Measurements from ENCODE around the gene MAGI2. TPM values are rescaled to one million over a fixed set of nuclear protein-coding genes. Genes with fewer than 3 reads are reported as not detected.

The MAGI2 gene
- total RNA-seq, 2 donors from 2014 or later = 0.05 to 0.09 TPM

DNA sequence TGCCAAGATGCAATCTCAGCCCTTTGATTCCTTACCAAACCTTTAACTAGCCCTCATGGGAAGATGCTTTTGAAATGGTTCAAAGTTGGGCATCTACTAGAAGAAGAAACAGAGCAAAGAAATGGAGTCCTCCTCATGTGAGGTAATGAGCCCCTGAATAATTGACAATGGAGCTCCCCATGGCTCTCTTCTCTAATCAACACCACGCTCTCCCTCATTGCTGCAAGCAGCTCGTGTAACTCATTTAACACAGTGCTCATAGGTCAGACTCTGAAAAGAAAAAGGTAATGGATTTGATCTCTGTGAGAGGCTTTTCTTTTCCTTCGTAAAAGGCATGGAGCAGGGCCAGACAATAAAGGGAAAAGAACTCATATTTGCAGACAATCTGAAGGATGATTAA lies 1342.1 kb downstream of the MAGI2 start:
- H3K27me3 Mint-ChIP-seq = peaks cover 56% of the 10 kb centered on the region
- no peak overlapping the region for H3K27ac Mint-ChIP-seq
- ATAC-seq (replicated peaks) = no peak
- no peaks in the 10 kb centered on the region for H3K4me1 Mint-ChIP-seq
- no peak overlapping the region for H3K4me3 Mint-ChIP-seq
- no peaks in the 10 kb centered on the region for H3K36me3 Mint-ChIP-seq (ENCODE audit: low read depth)
- no peaks in the 10 kb centered on the region for H3K9me3 Mint-ChIP-seq

DNA sequence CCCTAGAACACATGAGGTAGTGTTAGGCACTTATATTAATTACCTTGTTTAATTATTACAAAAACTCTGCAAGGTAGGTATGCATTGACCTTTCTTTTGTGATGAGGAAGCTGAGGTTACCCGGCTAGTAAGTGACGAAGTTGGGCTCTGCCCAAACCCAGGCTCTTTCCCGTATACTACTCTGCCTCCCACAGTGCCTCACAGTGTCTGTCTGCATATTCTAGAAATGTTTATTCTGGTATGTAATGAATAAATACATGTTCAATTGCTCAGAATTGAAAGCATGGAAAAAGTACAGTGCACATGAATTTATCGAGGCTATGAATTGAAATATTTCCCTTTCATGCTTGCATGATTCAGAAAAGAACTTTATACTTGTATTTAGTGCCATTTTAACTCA lies 1350.0 kb downstream of the MAGI2 start:
- no peaks in the 10 kb centered on the region for H3K36me3 Mint-ChIP-seq (ENCODE audit: low read depth)
- H3K27me3 Mint-ChIP-seq = peaks cover 22% of the 10 kb centered on the region
- no peak for ATAC-seq (replicated peaks)
- no peaks in the 10 kb centered on the region for H3K4me1 Mint-ChIP-seq
- H3K27ac Mint-ChIP-seq = no peak overlapping the region
- H3K9me3 Mint-ChIP-seq = no peaks in the 10 kb centered on the region
- H3K4me3 Mint-ChIP-seq = no peak overlapping the region

GRCh38 chr7:78101076-78101475 lies 1352.4 kb downstream of the MAGI2 start:
- H3K27me3 Mint-ChIP-seq = peaks cover 18% of the 10 kb centered on the region
- H3K4me3 Mint-ChIP-seq = no peak overlapping the region
- no peak overlapping the region for H3K27ac Mint-ChIP-seq
- no peaks in the 10 kb centered on the region for H3K9me3 Mint-ChIP-seq
- no peaks in the 10 kb centered on the region for H3K36me3 Mint-ChIP-seq (ENCODE audit: low read depth)
- no peaks in the 10 kb centered on the region for H3K4me1 Mint-ChIP-seq
- ATAC-seq (replicated peaks) = no peak

- peak; percentile 29 for ATAC-seq (replicated peaks)
- Mint-ChIP-seq H3K27me3 (peaks cover 28% of the 10 kb centered on the region), H3K27ac (no peak overlapping the region), H3K4me1 (no peaks in the 10 kb centered on the region), H3K4me3 (no peak overlapping the region), H3K36me3 (ENCODE audit: low read depth) (no peaks in the 10 kb centered on the region), H3K9me3 (no peaks in the 10 kb centered on the region)
These were observed 1353.6 kb downstream of the MAGI2 start for GRCh38 chr7:78099715-78100394.

- Mint-ChIP-seq H3K36me3 (ENCODE audit: low read depth) (no peaks in the 10 kb centered on the region), H3K4me3 (no peak overlapping the region), H3K4me1 (no peaks in the 10 kb centered on the region), H3K9me3 (no peaks in the 10 kb centered on the region), H3K27ac (no peak overlapping the region), H3K27me3 (peaks cover 34% of the 10 kb centered on the region)
- no peak for ATAC-seq (replicated peaks)
These were observed 1357.9 kb downstream of the MAGI2 start for GRCh38 chr7:78095549-78095948.

- no peaks in the 10 kb centered on the region for H3K9me3 Mint-ChIP-seq
- peaks cover 33% of the 10 kb centered on the region for H3K27me3 Mint-ChIP-seq
- H3K4me1 Mint-ChIP-seq = no peaks in the 10 kb centered on the region
- no peak overlapping the region for H3K4me3 Mint-ChIP-seq
- no peaks in the 10 kb centered on the region for H3K36me3 Mint-ChIP-seq (ENCODE audit: low read depth)
- ATAC-seq (replicated peaks) = no peak
- no peak overlapping the region for H3K27ac Mint-ChIP-seq
These were observed 1361.1 kb downstream of the MAGI2 start for GRCh38 chr7:78092331-78092730.

GRCh38 chr7:78090616-78091015 lies 1362.9 kb downstream of the MAGI2 start:
- Mint-ChIP-seq H3K27ac (no peak overlapping the region), H3K36me3 (ENCODE audit: low read depth) (no peaks in the 10 kb centered on the region), H3K4me3 (no peak overlapping the region), H3K9me3 (no peaks in the 10 kb centered on the region), H3K4me1 (no peaks in the 10 kb centered on the region), H3K27me3 (peaks cover 23% of the 10 kb centered on the region)
- ATAC-seq (replicated peaks) = no peak

- Mint-ChIP-seq H3K27me3 (peaks cover 8% of the 10 kb centered on the region), H3K4me3 (no peak overlapping the region), H3K4me1 (no peaks in the 10 kb centered on the region), H3K36me3 (ENCODE audit: low read depth) (no peaks in the 10 kb centered on the region), H3K9me3 (no peaks in the 10 kb centered on the region), H3K27ac (no peak overlapping the region)
- ATAC-seq (replicated peaks) = no peak
These were observed 1369.9 kb downstream of the MAGI2 start for GRCh38 chr7:78083476-78084120.

DNA sequence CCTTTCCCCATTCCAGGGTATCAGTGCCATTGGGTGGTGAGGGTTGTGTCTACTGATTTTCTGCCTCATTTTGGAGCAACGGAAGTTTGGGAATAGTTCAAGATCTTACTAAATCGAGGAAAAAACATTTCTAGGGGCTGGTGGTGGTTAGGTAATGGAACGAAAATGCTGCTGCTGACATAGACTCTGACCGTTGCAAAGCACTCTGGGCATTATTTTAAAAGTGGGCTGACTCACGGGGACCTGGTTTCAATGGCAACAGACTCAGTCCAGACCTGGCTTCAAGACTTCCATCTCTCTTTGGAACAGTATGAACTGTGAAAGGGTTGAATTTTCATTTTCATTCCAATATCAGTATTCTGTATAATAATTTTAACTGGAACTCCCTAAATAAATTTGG lies 1370.9 kb downstream of the MAGI2 start:
- Mint-ChIP-seq H3K27ac (no peak overlapping the region), H3K27me3 (peaks cover 8% of the 10 kb centered on the region), H3K4me1 (no peaks in the 10 kb centered on the region), H3K36me3 (ENCODE audit: low read depth) (no peaks in the 10 kb centered on the region), H3K4me3 (no peak overlapping the region), H3K9me3 (no peaks in the 10 kb centered on the region)
- no peak for ATAC-seq (replicated peaks)

DNA sequence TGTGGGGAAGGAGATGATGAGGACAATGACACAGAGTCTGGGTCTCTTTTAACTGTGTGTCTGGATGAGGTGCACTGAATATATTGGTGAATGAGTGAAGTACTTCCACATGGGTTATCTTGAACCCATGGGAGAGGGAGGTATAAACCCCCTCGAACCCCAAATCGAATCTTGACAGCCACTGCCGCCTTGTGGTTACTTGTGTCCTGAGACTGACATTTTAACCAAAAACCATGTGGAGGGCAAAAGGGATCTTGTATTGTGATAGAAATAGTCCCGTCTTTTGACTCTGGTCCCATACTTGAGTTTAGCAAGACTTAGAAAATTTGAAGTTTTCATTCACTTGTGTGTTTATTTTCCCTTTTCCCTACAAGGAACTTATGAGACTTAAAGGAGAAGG lies 1371.6 kb downstream of the MAGI2 start:
- Mint-ChIP-seq H3K27me3 (peaks cover 6% of the 10 kb centered on the region), H3K4me1 (no peaks in the 10 kb centered on the region), H3K36me3 (ENCODE audit: low read depth) (no peaks in the 10 kb centered on the region), H3K9me3 (no peaks in the 10 kb centered on the region), H3K27ac (no peak overlapping the region), H3K4me3 (no peak overlapping the region)
- ATAC-seq (replicated peaks) = no peak

DNA sequence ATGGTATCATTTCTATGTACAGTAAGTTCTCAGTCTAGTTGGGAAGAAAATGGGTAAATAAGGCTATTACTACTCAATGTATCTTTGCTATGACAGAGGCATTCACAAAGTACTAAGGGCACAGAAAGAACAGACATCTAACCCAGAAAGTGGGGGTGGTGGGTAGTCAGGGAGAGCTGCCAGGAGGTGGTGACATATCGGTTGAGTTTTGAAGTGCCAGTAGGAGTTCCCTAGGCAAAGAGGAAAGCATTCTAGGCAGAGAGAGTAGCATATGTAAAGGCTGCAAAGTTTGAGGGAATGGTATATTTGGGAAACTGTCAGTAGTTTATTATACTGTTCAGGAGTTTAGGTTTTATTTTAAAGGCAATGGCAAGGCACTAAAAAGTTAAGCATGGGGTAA lies 1372.1 kb downstream of the MAGI2 start:
- no peak for ATAC-seq (replicated peaks)
- Mint-ChIP-seq H3K27me3 (peaks cover 4% of the 10 kb centered on the region), H3K4me3 (no peak overlapping the region), H3K9me3 (no peaks in the 10 kb centered on the region), H3K4me1 (no peaks in the 10 kb centered on the region), H3K27ac (no peak overlapping the region), H3K36me3 (ENCODE audit: low read depth) (no peaks in the 10 kb centered on the region)

DNA sequence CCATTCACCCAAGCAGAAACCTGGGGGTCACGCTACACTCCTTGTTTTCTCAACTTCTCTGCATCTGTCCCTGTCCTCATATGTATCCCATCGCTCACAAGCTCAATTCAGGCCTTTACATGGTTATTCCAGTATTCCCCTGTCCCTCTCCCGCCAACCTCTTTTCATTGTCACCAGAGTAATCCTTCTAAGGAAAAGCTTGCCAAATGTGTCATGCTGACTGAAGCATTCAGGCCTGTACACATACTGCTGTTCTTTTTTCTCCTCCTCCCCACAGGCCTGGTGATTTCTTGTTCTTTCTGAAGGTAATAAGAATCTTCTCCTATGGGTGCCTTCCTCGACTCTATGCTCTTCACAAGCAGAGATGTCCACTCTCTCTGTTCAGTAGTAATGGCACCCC lies 1372.7 kb downstream of the MAGI2 start:
- H3K4me1 Mint-ChIP-seq = no peaks in the 10 kb centered on the region
- peaks cover 4% of the 10 kb centered on the region for H3K27me3 Mint-ChIP-seq
- H3K4me3 Mint-ChIP-seq = no peak overlapping the region

GRCh38 chr7:78080241-78080640 lies 1373.2 kb downstream of the MAGI2 start:
- H3K27me3 Mint-ChIP-seq = peaks cover 4% of the 10 kb centered on the region
- H3K4me3 Mint-ChIP-seq = no peak overlapping the region
- H3K27ac Mint-ChIP-seq = no peak overlapping the region
- no peaks in the 10 kb centered on the region for H3K36me3 Mint-ChIP-seq (ENCODE audit: low read depth)
- no peaks in the 10 kb centered on the region for H3K9me3 Mint-ChIP-seq
- H3K4me1 Mint-ChIP-seq = no peaks in the 10 kb centered on the region
- no peak for ATAC-seq (replicated peaks)

More for the DNA sequence above, 1372.7 kb downstream of the MAGI2 start:
- Mint-ChIP-seq H3K9me3 (no peaks in the 10 kb centered on the region), H3K27ac (no peak overlapping the region), H3K36me3 (ENCODE audit: low read depth) (no peaks in the 10 kb centered on the region)
- ATAC-seq (replicated peaks) = no peak

DNA sequence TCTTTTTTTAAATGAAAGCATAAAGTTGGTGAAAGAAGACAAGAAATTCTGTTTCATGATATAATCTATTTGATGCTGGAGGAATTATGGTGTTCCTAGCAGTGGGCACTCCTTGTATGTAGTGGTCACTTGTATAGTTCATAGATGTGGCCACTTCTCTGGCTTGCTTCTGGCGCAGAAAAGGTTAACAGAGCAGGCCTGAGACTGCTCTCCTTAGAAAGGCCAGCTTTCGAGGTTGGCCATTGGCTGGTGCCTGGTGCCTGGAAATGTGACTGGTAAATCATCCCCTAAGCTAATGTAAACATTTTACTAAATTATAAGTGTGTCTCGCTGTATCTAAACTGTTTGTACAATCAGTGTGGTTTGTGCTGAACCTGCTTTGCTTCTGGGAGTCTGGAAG lies 1378.8 kb downstream of the MAGI2 start:
- no peaks in the 10 kb centered on the region for H3K4me1 Mint-ChIP-seq
- H3K36me3 Mint-ChIP-seq (ENCODE audit: low read depth) = no peaks in the 10 kb centered on the region
- no peak overlapping the region for H3K4me3 Mint-ChIP-seq
- peaks cover 14% of the 10 kb centered on the region for H3K27me3 Mint-ChIP-seq
- no peak overlapping the region for H3K27ac Mint-ChIP-seq
- ATAC-seq (replicated peaks) = no peak
- H3K9me3 Mint-ChIP-seq = no peaks in the 10 kb centered on the region

DNA sequence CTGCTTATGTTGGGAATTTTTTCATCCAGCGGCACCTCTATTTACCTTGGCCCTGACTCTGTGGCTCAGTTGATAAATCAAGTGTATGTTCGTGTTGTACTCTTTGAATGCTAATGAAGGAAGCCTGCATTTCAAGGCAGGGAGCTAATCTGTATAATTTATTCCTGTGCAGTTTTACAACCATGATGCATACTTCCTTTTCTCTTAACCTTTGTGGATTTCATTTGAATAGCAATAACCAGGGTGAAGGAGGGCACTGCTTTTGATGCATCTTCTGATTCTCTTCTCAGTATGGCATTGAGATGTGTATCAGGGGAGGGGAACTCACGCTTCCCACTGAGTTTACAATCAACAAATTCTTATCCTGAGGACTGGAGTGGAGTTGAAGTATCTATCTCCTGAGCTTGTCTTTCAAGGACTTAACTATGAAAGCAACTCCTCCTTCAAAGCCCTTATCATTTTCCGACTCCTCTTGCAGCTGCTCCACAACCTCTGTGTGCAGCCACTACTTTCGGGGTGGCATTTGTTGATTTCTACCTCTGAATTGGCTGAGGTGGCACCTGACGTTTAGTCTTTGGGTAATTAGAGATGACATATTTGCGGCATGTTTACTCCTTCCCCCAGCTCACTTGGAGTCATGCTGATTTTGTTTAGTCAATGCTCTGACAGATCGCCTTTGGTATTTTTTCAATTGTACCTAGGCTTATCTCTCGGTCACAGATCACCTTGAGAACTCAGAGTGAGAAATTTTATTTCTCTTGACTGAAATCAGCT lies 1379.7 kb downstream of the MAGI2 start:
- H3K36me3 Mint-ChIP-seq (ENCODE audit: low read depth) = no peaks in the 10 kb centered on the region

More for the DNA sequence above, 1379.7 kb downstream of the MAGI2 start:
- no peak for ATAC-seq (replicated peaks)
- Mint-ChIP-seq H3K4me1 (no peaks in the 10 kb centered on the region), H3K27ac (no peak overlapping the region), H3K4me3 (no peak overlapping the region), H3K9me3 (no peaks in the 10 kb centered on the region), H3K27me3 (peaks cover 16% of the 10 kb centered on the region)

All from activated T-helper 17 cell treated with anti-CD3 and anti-CD28 coated beads, Interleukin-2, amount 50 U/mL, for 72 hours (primary cell).